GM12878 (cell line): ENCODE measurements around the gene LARP1B.

Source experiments
- ATF7 ChIP-seq: fragments of 450-650 bp; IDR thresholded peaks from 2 replicates; pipeline ENCODE4 v1.6.1; 2016; ENCODE audit warnings: low read depth, mild to moderate bottlenecking
- EZH2 ChIP-seq: IDR thresholded peaks from 2 replicates; pipeline ENCODE4 v1.6.1; 2012; ENCODE audit warnings: low read depth, mild to moderate bottlenecking, control low read depth, inconsistent platforms, low read length, borderline replicate concordance; ENCODE audit not compliant: control insufficient read depth
- HDGF ChIP-seq: fragments of 450-650 bp; IDR thresholded peaks from 2 replicates; pipeline ENCODE4 v1.6.1; 2016; ENCODE audit warnings: antibody characterized with exemption
- IRF3 ChIP-seq: fragments of 450-650 bp; IDR thresholded peaks from 2 replicates; pipeline ENCODE4 v1.6.1; 2014; ENCODE audit warnings: mild to moderate bottlenecking
- MAX ChIP-seq: IDR thresholded peaks from 2 replicates; pipeline ENCODE4 v1.6.1; 2012; ENCODE audit warnings: low read depth, low read length, improper control_type of control experiment
- POLR2A ChIP-seq: IDR thresholded peaks from 2 replicates; pipeline ENCODE4 v1.6.1; 2011; ENCODE audit warnings: low read depth, mild to moderate bottlenecking, low read length
- POLR2AphosphoS5 ChIP-seq: IDR thresholded peaks from 2 replicates; pipeline ENCODE4 v1.6.1; 2011; ENCODE audit warnings: mild to moderate bottlenecking, low read length, inconsistent platforms
- REST ChIP-seq: IDR thresholded peaks from 2 replicates; pipeline ENCODE4 v1.6.1; 2012; ENCODE audit warnings: mild to moderate bottlenecking, low read depth, low read length
- SPI1 ChIP-seq: IDR thresholded peaks from 2 replicates; pipeline ENCODE4 v1.6.1; 2011; ENCODE audit warnings: low read depth, mild to moderate bottlenecking, low read length, moderate library complexity, borderline replicate concordance; ENCODE audit not compliant: insufficient read depth
- TAF1 ChIP-seq: IDR thresholded peaks from 2 replicates; pipeline ENCODE4 v1.6.1; 2011; ENCODE audit warnings: mild to moderate bottlenecking, low read depth, low read length, borderline replicate concordance
- ZNF274 ChIP-seq: IDR thresholded peaks from one replicate; pipeline ENCODE4 v1.8.0; 2011; ENCODE audit not compliant: insufficient read length, insufficient read depth
- ZNF592 ChIP-seq: fragments of 450-650 bp; IDR thresholded peaks from 2 replicates; pipeline ENCODE4 v1.6.1; 2017; ENCODE audit warnings: mild to moderate bottlenecking, moderate library complexity

- TF ChIP-seq SPI1 (no peak), MAX (no peak), REST (no peak), POLR2AphosphoS5 (no peak), ATF7 (no peak), EZH2 (no peak), ZNF274 (no peak), ZNF592 (no peak), TAF1 (no peak), POLR2A (no peak), IRF3 (no peak), HDGF (no peak)
Measured at GRCh38 chr4:128228845-128229795, 168.0 kb downstream of the LARP1B start.
